ENCODE measurements around the gene MAPK10.
"Not testable (repeated sequence)": the region's sequence is repeated elsewhere in the genome, so short reads cannot be mapped to it uniquely, and the experiment has no call there.

Gene MAPK10

DNA sequence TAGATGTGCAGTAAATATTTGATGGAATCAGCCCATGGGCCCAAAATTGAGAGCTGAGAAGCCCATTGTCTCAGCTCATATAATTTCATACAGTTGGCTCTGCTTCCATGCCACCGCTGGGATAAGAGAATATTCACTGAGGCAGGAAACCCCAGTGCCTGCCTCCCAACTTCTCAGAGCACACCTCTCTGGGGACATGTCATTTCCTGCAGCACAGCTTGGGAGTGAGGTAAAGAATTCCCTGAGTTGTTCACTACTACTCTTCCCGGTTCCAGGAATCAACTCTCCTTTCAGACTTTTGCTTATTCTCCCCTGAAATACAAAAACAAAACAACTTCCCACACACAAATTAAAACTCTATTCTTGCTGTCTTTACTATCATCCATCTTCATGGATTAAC, 389.3 kb downstream of the MAPK10 start:
- no peak overlapping the region for H3K4me3 ChIP-seq (ENCODE audit: low read depth, low read length)
- DNase-seq (ENCODE audit: low read depth): no peak
- TF ChIP-seq, protein P1, sequence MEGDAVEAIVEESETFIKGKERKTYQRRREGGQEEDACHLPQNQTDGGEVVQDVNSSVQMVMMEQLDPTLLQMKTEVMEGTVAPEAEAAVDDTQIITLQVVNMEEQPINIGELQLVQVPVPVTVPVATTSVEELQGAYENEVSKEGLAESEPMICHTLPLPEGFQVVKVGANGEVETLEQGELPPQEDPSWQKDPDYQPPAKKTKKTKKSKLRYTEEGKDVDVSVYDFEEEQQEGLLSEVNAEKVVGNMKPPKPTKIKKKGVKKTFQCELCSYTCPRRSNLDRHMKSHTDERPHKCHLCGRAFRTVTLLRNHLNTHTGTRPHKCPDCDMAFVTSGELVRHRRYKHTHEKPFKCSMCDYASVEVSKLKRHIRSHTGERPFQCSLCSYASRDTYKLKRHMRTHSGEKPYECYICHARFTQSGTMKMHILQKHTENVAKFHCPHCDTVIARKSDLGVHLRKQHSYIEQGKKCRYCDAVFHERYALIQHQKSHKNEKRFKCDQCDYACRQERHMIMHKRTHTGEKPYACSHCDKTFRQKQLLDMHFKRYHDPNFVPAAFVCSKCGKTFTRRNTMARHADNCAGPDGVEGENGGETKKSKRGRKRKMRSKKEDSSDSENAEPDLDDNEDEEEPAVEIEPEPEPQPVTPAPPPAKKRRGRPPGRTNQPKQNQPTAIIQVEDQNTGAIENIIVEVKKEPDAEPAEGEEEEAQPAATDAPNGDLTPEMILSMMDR (IDR thresholded peaks at IDR 0.05; ENCODE audit: low read depth, low read length, missing control alignments): no peak

DNA sequence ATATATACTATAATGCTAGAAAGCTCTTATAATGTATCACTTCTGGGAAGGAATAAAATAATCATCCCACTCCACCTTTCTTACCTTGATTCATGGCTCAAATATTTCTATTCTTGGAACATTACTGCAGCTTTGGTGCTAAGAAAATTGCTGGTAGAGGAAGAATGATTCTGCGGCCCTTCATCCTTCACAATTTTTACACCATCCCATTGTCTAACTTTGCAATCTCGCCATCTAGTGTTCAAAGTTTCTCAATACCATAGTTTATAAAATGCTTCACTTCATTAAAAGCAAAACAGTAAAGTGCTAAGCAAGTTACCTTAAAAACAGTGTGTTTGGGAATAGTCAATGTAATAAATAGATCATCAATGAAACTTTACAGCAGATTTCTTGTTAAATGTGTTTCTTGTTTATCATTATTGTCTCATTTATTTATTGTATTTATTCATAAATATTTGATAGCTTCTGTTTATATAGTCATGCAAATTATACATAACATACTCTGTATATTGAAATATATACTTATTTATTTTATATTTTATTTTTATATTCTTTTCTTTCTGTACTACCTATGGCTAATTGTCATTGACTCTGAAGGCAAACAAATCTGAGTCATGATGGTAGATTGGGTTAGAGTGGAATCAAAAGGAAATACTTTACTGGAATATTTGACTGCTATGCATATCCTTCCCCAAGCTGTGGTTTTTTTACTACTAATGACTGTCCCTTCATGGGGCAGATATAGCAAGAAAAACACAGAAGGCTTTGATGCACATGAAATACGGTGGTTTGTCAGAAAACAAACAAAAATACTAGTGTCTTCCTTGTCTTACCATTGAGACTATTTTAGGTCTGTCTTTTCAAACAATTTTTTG, 390.7 kb downstream of the MAPK10 start:
- TF ChIP-seq, protein P1 (IDR thresholded peaks at IDR 0.05; ENCODE audit: low read depth, low read length, missing control alignments): peak; percentile 40
- H3K4me3 ChIP-seq (ENCODE audit: low read depth, low read length): no peak overlapping the region
- no peak for DNase-seq (ENCODE audit: low read depth)

DNA sequence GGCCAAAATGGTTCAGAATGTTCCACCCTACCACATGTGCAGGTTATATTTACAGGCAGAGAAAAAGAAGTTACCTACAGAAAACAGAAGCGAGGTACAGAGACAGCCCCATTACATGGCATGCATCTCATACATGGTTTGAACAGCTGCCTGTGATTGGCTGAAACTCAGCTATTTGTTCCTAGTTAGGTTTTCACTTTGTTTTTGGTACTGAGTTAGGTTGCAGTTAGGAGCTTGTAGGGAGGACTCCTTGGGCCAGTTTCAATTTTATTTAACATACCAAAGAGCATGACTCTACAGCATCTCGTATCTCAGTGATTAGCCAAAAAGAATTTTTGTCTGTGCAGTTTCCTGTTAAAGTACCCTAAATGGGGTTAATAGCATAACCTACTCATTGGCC, 392.0 kb downstream of the MAPK10 start:
- H3K4me3 ChIP-seq (ENCODE audit: low read depth, low read length): no peak overlapping the region
- TF ChIP-seq, protein P1 (IDR thresholded peaks at IDR 0.05; ENCODE audit: low read depth, low read length, missing control alignments): no peak
- no peak for DNase-seq (ENCODE audit: low read depth)

DNA sequence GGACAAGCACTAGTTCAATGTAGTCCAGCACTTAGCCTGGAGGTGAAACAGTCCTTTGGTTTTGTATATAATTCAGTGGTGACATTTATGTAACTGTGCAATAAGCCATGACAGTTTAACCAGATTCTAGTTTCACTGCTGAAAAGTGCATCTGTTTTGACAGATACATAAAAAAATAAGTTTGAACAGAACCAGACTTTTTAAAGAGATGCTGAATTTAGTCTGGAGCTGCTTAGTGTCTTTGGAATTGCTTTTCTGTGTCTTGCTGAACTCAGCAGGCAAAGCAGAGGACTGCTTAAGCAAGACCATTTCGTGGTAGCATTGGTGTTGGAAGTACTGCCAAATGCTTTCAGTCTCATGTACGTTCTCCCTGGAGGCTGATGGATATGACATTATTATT, 393.5 kb downstream of the MAPK10 start:
- DNase-seq (ENCODE audit: low read depth): no peak
- TF ChIP-seq, protein P1 (IDR thresholded peaks at IDR 0.05; ENCODE audit: low read depth, low read length, missing control alignments): no peak

DNA sequence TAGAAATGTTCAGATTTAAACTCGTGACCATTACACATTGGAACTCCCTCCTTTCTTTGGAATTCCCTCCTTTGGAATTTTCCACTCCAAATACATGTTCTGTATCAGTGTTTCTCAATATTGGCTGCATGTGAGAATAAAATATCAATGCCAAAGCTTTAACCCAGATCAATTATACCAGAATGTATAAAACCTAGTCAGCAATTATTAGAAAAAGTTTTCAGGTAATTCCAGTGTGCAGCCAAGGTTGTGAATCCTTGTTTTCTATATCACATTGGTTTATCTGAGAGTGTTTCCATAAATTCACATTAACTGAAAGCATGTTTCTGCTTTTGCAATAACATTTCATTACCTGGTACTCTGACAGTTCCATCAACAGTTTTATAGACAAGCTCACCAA, 394.3 kb downstream of the MAPK10 start:
- TF ChIP-seq, protein P1 (IDR thresholded peaks at IDR 0.05; ENCODE audit: low read depth, low read length, missing control alignments): no peak
- H3K4me3 ChIP-seq (ENCODE audit: low read depth, low read length): no peak overlapping the region
- no peak for DNase-seq (ENCODE audit: low read depth)

More for the DNA sequence above, 393.5 kb downstream of the MAPK10 start:
- no peak overlapping the region for H3K4me3 ChIP-seq (ENCODE audit: low read depth, low read length)

DNA sequence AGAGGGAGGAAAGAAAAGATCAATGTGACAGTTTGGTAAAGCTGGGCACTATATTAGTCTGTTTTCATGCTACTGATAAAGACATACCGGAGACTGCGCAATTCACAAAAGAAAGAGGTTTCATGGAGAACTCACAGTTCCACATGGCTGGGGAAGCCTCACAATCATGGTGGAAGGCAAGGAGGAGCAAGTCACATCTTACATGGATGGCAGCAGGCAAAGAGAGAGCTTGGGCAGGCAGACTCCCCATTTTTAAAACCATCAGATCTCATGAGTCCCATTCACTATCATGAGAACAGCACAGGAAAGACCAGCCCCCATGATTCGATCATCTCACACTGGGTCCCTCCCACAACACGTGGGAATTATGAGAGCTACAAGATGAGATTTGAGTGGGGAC, 394.8 kb downstream of the MAPK10 start:
- DNase-seq (ENCODE audit: low read depth); H3K4me3 ChIP-seq (ENCODE audit: low read depth, low read length): not testable (repeated sequence)

DNA sequence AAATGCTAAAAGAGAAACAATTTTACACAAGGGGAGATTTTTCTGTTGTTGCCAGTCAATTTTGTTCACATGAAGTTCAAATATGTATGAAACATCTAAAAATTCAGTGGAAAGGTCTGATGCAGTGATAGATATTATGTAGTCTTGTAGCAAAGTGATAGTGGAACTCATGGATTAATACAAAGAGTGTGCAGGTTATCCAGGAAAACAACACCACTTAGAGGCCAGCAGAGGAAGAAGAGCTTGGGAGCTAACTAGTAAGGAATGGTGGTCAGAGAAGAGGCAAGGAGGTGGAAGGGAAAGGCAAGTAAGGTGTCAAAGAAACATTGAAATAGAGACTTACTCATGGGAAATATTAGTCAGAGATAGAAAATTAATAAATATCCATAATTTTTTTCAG, 395.6 kb downstream of the MAPK10 start:
- H3K4me3 ChIP-seq (ENCODE audit: low read depth, low read length): no peak overlapping the region
- TF ChIP-seq, protein P1 (IDR thresholded peaks at IDR 0.05; ENCODE audit: low read depth, low read length, missing control alignments): no peak
- no peak for DNase-seq (ENCODE audit: low read depth)
